HepG2 (cell line): Measurements from ENCODE around the gene PLEKHB1. TPM values are rescaled to one million over a fixed set of nuclear protein-coding genes. Genes with fewer than 3 reads are reported as not detected.

Experiments
- BRD4 ChIP-seq: sonication (generic); formaldehyde crosslinking; IDR thresholded peaks from 2 replicates; pipeline ENCODE4 v1.4.0; 2020; ENCODE audit warnings: missing genetic modification reagents
- CBFB ChIP-seq: sonication (generic); formaldehyde crosslinking; IDR thresholded peaks from 2 replicates; pipeline ENCODE4 v1.4.0; 2020; ENCODE audit warnings: missing genetic modification reagents
- EHMT2 ChIP-seq: fragments of 200-600 bp; sonication (generic); IDR thresholded peaks from 2 replicates; pipeline ENCODE4 v1.7.0; 2017; ENCODE audit warnings: antibody characterized with exemption, low read depth, low read length, borderline replicate concordance
- ELF3 ChIP-seq: IDR thresholded peaks from 2 replicates; pipeline ENCODE4 v1.6.1; 2016; ENCODE audit warnings: missing genetic modification reagents, missing compliant biosample characterization
- ELF4 ChIP-seq: sonication (generic); formaldehyde crosslinking; IDR thresholded peaks from 2 replicates; pipeline ENCODE4 v1.5.0; 2020; ENCODE audit warnings: missing genetic modification reagents, mild to moderate bottlenecking, moderate library complexity, borderline replicate concordance
- KAT7 ChIP-seq: IDR thresholded peaks from 2 replicates; pipeline ENCODE4 v1.6.1; 2018; ENCODE audit warnings: borderline replicate concordance, missing compliant biosample characterization
- MAF1 ChIP-seq: sonication (generic); formaldehyde crosslinking; IDR thresholded peaks from 2 replicates; pipeline ENCODE4 v1.5.0; 2020; ENCODE audit warnings: missing genetic modification reagents, borderline replicate concordance
- NKX3-1 ChIP-seq: sonication (generic); formaldehyde crosslinking; IDR thresholded peaks from 2 replicates; pipeline ENCODE4 v1.5.0; 2020; ENCODE audit warnings: missing genetic modification reagents
- PRDM4 ChIP-seq: sonication (generic); formaldehyde crosslinking; IDR thresholded peaks from 2 replicates; pipeline ENCODE4 v1.9.0; 2021; ENCODE audit warnings: missing genetic modification reagents, borderline replicate concordance
- SALL1 ChIP-seq: sonication (generic); formaldehyde crosslinking; IDR thresholded peaks from 2 replicates; pipeline ENCODE4 v1.8.0; 2022; ENCODE audit warnings: mild to moderate bottlenecking, missing genetic modification reagents
- SMARCC2 ChIP-seq: fragments of 450-650 bp; IDR thresholded peaks from 2 replicates; pipeline ENCODE4 v1.6.1; 2017; ENCODE audit warnings: antibody characterized with exemption, mild to moderate bottlenecking
- SOX5 ChIP-seq: IDR thresholded peaks from 2 replicates; pipeline ENCODE4 v1.6.1; 2016; ENCODE audit warnings: borderline replicate concordance
- TFE3 ChIP-seq: IDR thresholded peaks from 2 replicates; pipeline ENCODE4 v1.6.1; 2016
- TOPORS ChIP-seq: sonication (generic); formaldehyde crosslinking; IDR thresholded peaks from 2 replicates; pipeline ENCODE4 v1.8.0; 2023; ENCODE audit warnings: mild to moderate bottlenecking, missing genetic modification reagents
- TRIM24 ChIP-seq: sonication (generic); formaldehyde crosslinking; IDR thresholded peaks from 2 replicates; pipeline ENCODE4 v1.8.0; 2022; ENCODE audit warnings: mild to moderate bottlenecking, missing genetic modification reagents
- USF2 ChIP-seq, 2 experiments: sonication (generic) in 1 of 2; formaldehyde crosslinking in 1 of 2; IDR thresholded peaks; 2 replicates each; pipeline versions ENCODE4 v1.5.1 to v1.6.1; 2011 to 2020; ENCODE audit warnings: borderline replicate concordance in 1 of 2, low read depth in 1 of 2, low read length in 1 of 2, mild to moderate bottlenecking in 1 of 2, missing genetic modification reagents in 1 of 2, moderate library complexity in 1 of 2
- ZBTB2 ChIP-seq: sonication (generic); formaldehyde crosslinking; IDR thresholded peaks from 2 replicates; pipeline ENCODE4 v1.8.0; 2022; ENCODE audit warnings: low read depth, missing genetic modification reagents
- ZNF136 ChIP-seq: sonication (generic); formaldehyde crosslinking; IDR thresholded peaks from 2 replicates; pipeline ENCODE4 v1.8.1; 2022; ENCODE audit warnings: low read depth, mild to moderate bottlenecking, moderate library complexity, missing genetic modification reagents
- ZNF24 ChIP-seq: fragments of 450-650 bp; IDR thresholded peaks from 2 replicates; pipeline ENCODE4 v1.6.1; 2017; ENCODE audit warnings: antibody characterized with exemption, mild to moderate bottlenecking
- ZNF614 ChIP-seq: IDR thresholded peaks from 2 replicates; pipeline ENCODE4 v1.6.1; 2018; ENCODE audit warnings: missing biosample characterization, missing genetic modification reagents, inconsistent platforms, borderline replicate concordance
- ZNF749 ChIP-seq: sonication (generic); formaldehyde crosslinking; IDR thresholded peaks from 2 replicates; pipeline ENCODE4 v1.8.0; 2022; ENCODE audit warnings: mild to moderate bottlenecking, missing genetic modification reagents, moderate library complexity, borderline replicate concordance
- ZNF761 ChIP-seq: sonication (generic); formaldehyde crosslinking; conservative IDR thresholded peaks from 2 replicates; pipeline ENCODE4 v1.4.0; 2020; ENCODE audit warnings: mild to moderate bottlenecking, missing genetic modification reagents
- polyA plus RNA-seq, 8 experiments: library from polyadenylated mRNA; depleted of rRNA in 3 of 8; stranded (reverse) in 7 of 8; unstranded in 1 of 8; fragments of >200 nt; fragmentation: Illumina TruSeq in 4 of 8; extraction: Trizol in 4 of 8; gene quantifications; 2 replicates each; pipeline versions ENCODE4 v1.2.1 to v1.2.3, GENCODE V29; 2011 to 2016; ENCODE audit warnings: low read depth in 4 of 8, missing spikeins in 1 of 8, mixed read lengths in 1 of 8; ENCODE audit not compliant: insufficient read depth in 1 of 8
- total RNA-seq, 5 experiments: library from RNA; depleted of rRNA; stranded (reverse); fragments of >200 nt; fragmentation: Illumina TruSeq; extraction: Trizol; gene quantifications; 2 replicates each; pipeline ENCODE4 v1.2.3, GENCODE V29; 2016; ENCODE audit warnings: low read depth in 1 of 5

The PLEKHB1 gene
- total and polyA plus RNA-seq, 2 of the 13 experiments (the other 11 are each of a cell fraction or from before 2014, with no cell fraction given) = 68.0 to 99.3 TPM

- peak; percentile 11; the same call in 1 of the 2 replicates for TF ChIP-seq SOX5 (CRISPR knock-in tag)
- peak; percentile 83 for TF ChIP-seq ZBTB2 (CRISPR knock-in tag)
- peak; percentile 73 for TF ChIP-seq TOPORS (CRISPR knock-in tag)
- peak; percentile 56 for TF ChIP-seq SALL1 (CRISPR knock-in tag)
- no peak for TF ChIP-seq MAF1 (CRISPR knock-in tag)
- TF ChIP-seq ZNF761 (CRISPR knock-in tag) = 0 out of 2 replicates have a peak, but pooled peaks have one; percentile 51
- no peak; the same call in 1 of the 2 replicates for TF ChIP-seq KAT7 (CRISPR knock-in tag)
- TF ChIP-seq TRIM24 (CRISPR knock-in tag) = no peak
- no peak for TF ChIP-seq PRDM4 (CRISPR knock-in tag)
- TF ChIP-seq ZNF24 = no peak
- TF ChIP-seq BRD4 (CRISPR knock-in tag) = 0 out of 2 replicates have a peak, but pooled peaks have one; percentile 22
- peak; percentile 7; the same call in 1 of the 2 replicates for TF ChIP-seq CBFB (CRISPR knock-in tag)
- no peak for TF ChIP-seq EHMT2
- peak; percentile 72; the same call in 1 of the 2 replicates for TF ChIP-seq ZNF614 (CRISPR knock-in tag)
- no peak for TF ChIP-seq SMARCC2
- TF ChIP-seq ZNF749 (CRISPR knock-in tag) = no peak
- peak; percentile 41 for TF ChIP-seq ELF3
- TF ChIP-seq USF2 (IDR thresholded peaks at IDR 0.05; ENCODE audit: low read depth, low read length) = no peak
- no peak; the same call in 1 of the 2 replicates for TF ChIP-seq USF2 (CRISPR knock-in tag; IDR thresholded peaks at IDR 0.05; ENCODE audit: borderline replicate concordance)
- TF ChIP-seq NKX3-1 (CRISPR knock-in tag) = no peak
- TF ChIP-seq ELF4 = no peak
- 0 out of 2 replicates have a peak, but pooled peaks have one; percentile 89 for TF ChIP-seq ZNF136 (CRISPR knock-in tag)
- TF ChIP-seq TFE3 = 0 out of 2 replicates have a peak, but pooled peaks have one; percentile 37
Observed at GRCh38 chr11:73597956-73598718, 48.2 kb upstream of the PLEKHB1 start, which contains the start of gene FAM168A (continued).
